A172 (cell line): ENCODE data around the gene HIPK1. TPM values are rescaled to one million over a fixed set of nuclear protein-coding genes. Genes with fewer than 3 reads are reported as not detected.

ENCODE experiments used
- DNase-seq: peaks from one replicate; pipeline ENCODE4 v3.0.0-alpha.2; 2015; ENCODE audit warnings: low spot score
- total RNA-seq: library from RNA; depleted of rRNA; stranded (reverse); fragments of >200 nt; shearing (Covaris generic); gene quantifications from 2 replicates; pipeline ENCODE4 v1.2.3, GENCODE V29; 2014

Gene HIPK1
- total RNA-seq, 1 experiment from 2014 or later = 14.7 TPM

DNA sequence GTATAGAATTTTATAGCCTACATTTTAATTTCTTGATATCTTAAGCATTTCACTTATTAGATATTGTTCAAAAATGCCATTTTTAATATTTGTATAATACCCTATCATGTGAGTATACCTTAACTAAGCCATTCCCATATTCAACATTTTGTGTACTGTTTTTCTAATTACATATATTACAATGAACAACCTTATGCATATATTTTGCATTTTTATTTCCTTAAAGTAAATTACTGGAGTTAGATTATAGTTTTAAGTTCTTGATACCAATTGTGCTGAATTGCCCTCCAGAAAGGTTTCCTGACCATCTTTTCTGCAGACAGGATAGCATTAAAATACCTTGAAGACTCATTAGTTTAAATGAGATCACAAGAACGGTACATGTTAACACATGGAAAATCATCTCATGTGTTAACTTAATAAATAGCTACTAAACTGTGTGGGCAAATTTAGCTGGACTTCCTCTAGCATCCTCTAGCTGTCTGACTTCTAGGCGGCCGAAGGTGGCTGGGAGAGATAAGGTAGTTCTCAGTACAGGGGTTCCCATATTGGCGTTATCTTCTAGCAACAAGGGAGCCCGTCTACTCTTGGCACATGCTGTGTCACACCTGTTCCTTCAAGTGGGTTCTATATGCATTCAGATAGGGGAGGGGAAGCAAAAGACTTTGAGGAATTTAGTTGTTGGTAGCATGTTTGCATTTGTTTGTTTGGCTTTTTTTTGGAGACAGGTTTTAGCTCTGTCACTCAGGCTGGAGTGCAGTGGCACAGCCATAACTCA, 15.0 kb upstream of the HIPK1 start:
- no peak for DNase-seq

GRCh38 chr1:113916974-113917373, 12.2 kb upstream of the HIPK1 start:
- no peak for DNase-seq

- no peak for DNase-seq
Observed at GRCh38 chr1:113917400-113918082, 11.6 kb upstream of the HIPK1 start.

DNA sequence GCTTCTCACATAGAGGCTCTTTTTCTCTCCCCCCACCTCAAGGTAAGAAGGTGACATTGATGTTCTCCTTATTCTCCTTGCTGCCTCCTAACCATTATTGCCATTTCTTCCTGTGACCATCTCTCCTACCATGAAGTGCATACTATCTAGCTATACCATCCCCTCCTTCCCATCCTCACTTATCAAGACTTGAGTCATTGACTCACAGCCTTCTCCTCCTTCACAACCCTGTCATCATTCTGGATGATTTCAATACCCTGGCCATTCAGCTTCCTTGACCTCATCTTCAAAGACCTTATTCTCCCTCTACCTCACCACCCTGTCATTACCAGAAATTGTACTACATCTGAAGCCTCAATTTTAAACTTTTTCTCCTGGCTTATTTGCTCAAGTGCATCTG, 10.9 kb upstream of the HIPK1 start:
- DNase-seq = no peak

- no peak for DNase-seq
Observed at GRCh38 chr1:113922957-113923356, 6.2 kb upstream of the HIPK1 start.

- DNase-seq = no peak
Observed at GRCh38 chr1:113924473-113924872, 4.7 kb upstream of the HIPK1 start.

- DNase-seq = no peak
Observed at GRCh38 chr1:113928187-113928930, 765 bp upstream of the HIPK1 start.

- DNase-seq = no peak
Observed at GRCh38 chr1:113929750-113930498, 800 bp downstream of the HIPK1 start.

DNA sequence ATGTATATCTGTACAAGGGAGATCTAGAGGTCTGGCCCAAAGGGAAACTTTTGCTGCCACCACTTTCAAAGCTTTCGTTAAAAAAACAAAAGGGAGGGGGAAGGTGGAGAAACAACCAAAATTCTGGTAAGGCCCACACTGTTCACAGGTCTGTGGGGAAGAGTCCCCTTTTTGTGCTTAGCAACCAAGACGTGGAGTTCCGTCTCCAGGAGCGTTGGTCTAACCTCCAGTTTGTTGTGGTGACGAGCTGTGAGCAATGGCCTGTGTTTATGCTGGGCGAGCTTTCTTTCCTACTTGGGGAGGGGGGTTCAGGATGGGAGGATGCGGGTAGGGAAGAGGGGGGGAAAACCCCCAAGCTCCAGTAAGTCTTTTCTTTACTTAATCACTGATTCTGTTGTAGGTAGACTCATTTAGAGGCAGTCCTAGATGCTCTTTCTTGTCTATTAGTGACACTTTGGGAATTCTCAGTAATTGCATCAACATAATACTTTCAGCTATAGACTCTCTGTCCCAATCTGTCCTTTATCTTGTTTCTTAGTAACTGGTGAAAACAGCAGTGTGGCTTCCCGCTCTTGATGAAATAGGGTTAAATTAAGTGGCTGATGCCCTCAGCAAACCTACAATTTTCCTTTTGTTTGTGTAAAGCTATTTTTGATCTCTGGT, 1.5 kb downstream of the HIPK1 start:
- no peak for DNase-seq

- no peak for DNase-seq
Observed at GRCh38 chr1:113931451-113931851, 2.3 kb downstream of the HIPK1 start.

- DNase-seq = no peak
Observed at GRCh38 chr1:113934006-113934405, 4.9 kb downstream of the HIPK1 start.

DNA sequence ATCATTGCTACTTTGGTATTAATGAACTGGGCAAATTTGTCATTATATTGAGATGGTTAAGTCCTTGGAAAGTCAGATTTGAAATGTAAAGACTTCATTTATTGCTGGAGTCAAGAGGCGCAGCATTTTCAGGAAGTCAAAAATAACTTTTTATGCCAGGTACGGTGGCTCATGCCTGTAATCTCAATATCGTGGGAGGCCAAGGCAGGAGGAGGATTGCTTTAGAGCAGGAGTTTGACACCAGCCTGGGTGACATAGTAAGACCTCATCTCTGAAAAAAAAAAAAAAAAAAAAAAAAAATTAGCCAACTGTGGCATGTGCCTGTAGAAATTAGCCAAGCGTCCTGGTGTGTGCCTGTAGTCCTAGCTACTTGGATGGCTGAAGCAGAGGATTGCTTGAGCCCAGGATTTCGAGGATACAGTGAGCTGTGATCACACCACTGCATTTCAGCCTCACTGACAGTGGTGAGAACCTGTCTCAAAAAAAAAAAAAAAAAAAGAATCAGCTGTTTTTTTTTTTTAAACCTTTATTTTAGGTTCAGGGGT, 5.5 kb downstream of the HIPK1 start:
- DNase-seq = no peak

DNA sequence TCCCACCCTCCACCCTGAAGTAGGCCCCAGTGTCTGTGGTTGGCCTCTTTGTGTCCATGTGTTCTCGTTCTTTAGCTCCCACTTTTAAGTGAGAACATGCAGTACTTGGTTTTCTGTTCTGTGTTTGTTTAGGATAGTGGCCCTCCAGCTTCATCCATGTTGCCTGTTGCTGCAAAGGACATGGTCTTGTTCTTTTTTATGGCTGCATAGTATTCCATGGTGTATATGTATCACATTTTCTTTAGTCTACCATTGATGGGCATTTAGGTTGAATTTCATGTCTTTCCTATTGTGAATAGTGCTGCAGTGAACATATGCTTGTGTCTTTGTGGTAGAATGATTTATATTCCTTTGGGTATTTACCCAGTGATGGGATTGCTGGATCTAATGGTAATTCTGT, 6.1 kb downstream of the HIPK1 start:
- no peak for DNase-seq

DNA sequence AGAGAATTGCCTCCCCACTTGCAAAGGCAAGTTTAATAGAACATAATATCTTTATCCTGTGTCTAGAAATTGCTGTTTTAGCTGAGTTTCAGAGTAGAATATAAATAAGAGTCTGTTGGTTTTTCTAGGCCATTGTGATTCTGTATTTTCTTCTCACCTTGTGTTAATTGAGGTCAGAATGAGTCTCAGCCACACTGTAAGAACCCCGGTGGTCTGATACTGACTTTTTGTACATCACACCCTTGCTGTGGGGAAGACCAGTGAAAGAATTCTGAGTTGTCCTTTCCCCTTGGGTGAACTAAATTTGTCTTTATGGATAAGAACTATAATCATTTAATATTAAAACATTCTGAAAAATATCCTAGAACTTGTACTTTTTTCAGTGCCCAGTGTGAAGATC, 6.8 kb downstream of the HIPK1 start:
- no peak for DNase-seq

- DNase-seq = no peak
Observed at GRCh38 chr1:113937146-113937545, 8.0 kb downstream of the HIPK1 start.

DNA sequence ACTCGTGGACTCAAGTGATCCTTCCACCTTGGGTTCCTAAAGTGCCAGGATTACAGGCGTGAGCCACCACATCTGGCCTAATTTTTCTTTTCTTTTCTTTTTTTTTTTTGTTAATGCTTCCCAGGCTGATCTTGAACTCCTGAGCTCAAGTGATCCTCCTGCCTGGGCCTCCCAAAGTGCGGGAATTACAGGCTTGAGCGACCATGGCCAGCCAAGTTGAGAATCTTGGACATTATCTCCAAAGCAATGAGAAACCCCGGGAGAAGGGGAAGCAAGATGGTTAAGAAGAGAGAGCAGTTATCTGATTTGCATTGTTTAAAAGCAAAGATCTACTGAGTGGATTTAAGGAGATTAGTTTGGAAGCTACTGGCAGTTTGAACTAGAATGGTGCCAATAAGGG, 9.1 kb downstream of the HIPK1 start:
- no peak for DNase-seq

DNA sequence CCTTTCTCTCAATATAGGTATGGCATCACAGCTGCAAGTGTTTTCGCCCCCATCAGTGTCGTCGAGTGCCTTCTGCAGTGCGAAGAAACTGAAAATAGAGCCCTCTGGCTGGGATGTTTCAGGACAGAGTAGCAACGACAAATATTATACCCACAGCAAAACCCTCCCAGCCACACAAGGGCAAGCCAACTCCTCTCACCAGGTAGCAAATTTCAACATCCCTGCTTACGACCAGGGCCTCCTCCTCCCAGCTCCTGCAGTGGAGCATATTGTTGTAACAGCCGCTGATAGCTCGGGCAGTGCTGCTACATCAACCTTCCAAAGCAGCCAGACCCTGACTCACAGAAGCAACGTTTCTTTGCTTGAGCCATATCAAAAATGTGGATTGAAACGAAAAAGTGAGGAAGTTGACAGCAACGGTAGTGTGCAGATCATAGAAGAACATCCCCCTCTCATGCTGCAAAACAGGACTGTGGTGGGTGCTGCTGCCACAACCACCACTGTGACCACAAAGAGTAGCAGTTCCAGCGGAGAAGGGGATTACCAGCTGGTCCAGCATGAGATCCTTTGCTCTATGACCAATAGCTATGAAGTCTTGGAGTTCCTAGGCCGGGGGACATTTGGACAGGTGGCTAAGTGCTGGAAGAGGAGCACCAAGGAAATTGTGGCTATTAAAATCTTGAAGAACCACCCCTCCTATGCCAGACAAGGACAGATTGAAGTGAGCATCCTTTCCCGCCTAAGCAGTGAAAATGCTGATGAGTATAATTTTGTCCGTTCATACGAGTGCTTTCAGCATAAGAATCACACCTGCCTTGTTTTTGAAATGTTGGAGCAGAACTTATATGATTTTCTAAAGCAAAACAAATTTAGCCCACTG, 11.5 kb downstream of the HIPK1 start:
- no peak for DNase-seq

DNA sequence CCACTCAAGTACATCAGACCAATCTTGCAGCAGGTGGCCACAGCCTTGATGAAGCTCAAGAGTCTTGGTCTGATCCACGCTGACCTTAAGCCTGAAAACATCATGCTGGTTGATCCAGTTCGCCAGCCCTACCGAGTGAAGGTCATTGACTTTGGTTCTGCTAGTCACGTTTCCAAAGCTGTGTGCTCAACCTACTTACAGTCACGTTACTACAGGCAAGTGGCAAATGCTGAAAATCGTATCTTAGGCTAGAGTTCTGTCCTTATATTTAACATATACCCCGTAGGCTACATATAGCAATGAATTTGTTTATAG, 12.1 kb downstream of the HIPK1 start:
- no peak for DNase-seq

DNA sequence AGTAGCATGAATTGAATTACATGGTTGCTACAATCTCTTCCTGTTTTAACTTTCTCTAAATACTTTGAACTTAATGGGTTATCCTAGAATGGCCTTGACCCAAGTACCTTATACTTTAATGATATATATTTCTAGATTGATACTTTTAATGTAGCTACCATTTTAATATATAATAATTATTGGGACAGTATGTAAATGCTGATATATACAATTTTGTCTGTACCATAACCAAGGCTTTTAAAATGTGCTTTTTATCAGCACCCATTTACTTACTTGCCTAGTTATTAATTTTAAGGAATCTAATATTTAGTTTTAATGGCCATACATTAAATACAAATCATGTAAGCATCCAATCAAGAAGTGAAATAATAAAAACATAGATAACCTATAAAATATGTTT, 13.4 kb downstream of the HIPK1 start:
- DNase-seq = no peak

DNA sequence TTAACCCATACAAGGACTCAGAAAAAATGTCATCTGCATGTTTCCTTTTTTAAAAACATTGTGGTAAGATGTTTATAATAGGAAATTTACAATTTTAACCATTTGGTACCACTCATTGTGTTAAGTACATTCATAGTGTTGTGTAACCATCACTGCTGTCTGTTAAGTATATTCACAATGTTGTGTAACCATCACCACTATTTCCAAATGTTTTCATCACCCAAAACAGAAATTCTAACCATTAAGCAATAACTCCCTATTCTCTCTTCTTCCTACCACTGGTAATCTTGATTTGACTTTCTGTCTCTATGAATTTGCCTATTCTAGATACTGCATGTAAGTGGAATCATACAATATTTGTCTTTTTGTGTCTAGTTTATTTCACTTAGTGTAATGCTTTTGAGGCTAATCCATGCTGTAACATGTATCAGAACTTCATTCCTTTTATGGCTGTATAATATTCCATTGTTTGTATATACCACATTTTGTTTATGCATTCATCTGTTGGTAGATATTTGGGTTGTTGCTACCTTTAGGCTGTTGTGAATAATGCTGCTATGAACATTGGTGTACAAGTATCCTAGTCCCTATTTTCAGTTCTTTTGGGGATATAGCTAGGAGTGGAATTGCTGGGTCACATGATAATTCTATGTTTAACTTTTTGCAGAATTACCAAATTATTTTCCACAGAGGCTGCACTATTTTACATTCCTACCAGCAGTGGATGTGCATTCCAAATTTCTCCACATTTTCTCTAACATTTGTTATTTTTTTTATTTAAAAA, 14.1 kb downstream of the HIPK1 start:
- no peak for DNase-seq
